Effector memory CD4-positive, alpha-beta T cell (primary cell): ENCODE results near the gene FGFRL1.
A peak's percentile ranks its signal among the peaks of the same experiment; 100 is the strongest.
"Not testable (repeated sequence)": the region's sequence is repeated elsewhere in the genome, so short reads cannot be mapped to it uniquely, and the experiment has no call there.

Source experiments
- DNase-seq, 3 donors: peaks; one replicate each; pipeline ENCODE4 v3.0.0-alpha.2; 2020
- H3K27ac ChIP-seq: 2 replicates; pipeline ENCODE4 v1.7.0; 2013; ENCODE audit warnings: mild to moderate bottlenecking, low read length, moderate library complexity; ENCODE audit not compliant: insufficient read depth, poor library complexity, severe bottlenecking
- H3K27me3 ChIP-seq: replicated peaks from 2 replicates; pipeline ENCODE4 v1.7.0; 2013; ENCODE audit warnings: mild to moderate bottlenecking, low read length; ENCODE audit not compliant: insufficient read depth, control insufficient read depth, poor library complexity, severe bottlenecking
- H3K36me3 ChIP-seq: 2 replicates; pipeline ENCODE4 v1.7.0; 2013; ENCODE audit warnings: mild to moderate bottlenecking, low read length, moderate library complexity; ENCODE audit not compliant: control insufficient read depth, insufficient read depth
- H3K4me1 ChIP-seq: 2 replicates; pipeline ENCODE4 v1.7.0; 2013; ENCODE audit warnings: low read length, mild to moderate bottlenecking; ENCODE audit not compliant: control insufficient read depth, insufficient read depth, poor library complexity, severe bottlenecking
- H3K4me3 ChIP-seq: 2 replicates; pipeline ENCODE4 v1.7.0; 2013; ENCODE audit warnings: low read length, low read depth, mild to moderate bottlenecking; ENCODE audit not compliant: insufficient read depth, poor library complexity, severe bottlenecking
- H3K9me3 ChIP-seq: 2 replicates; pipeline ENCODE4 v1.7.0; 2013; ENCODE audit warnings: mild to moderate bottlenecking, low read length, moderate library complexity; ENCODE audit not compliant: control insufficient read depth

FGFRL1 gene

DNA sequence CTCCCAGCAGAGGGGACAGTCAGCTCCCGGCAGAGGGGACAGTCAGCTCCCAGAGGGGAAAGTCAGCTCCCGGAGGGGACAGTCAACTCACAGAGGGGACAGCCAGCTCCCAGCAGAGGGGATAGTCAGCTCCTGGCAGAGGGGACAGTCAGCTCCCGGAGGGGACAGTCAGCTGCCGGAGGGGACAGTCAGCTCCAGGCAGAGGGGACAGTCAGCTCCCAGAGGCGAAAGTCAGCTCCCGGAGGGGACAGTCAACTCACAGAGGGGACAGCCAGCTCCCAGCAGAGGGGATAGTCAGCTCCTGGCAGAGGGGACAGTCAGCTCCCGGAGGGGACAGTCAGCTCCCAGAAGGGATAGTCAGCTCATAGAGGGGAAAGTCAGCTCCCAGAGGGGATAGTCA lies 42.5 kb downstream of the FGFRL1 start:
- not testable (repeated sequence) for H3K4me3 ChIP-seq, H3K27me3 ChIP-seq, H3K36me3 ChIP-seq, H3K27ac ChIP-seq, H3K9me3 ChIP-seq, DNase-seq
- H3K4me1 ChIP-seq, result peaks cover 12% of the 10 kb centered on the region

DNA sequence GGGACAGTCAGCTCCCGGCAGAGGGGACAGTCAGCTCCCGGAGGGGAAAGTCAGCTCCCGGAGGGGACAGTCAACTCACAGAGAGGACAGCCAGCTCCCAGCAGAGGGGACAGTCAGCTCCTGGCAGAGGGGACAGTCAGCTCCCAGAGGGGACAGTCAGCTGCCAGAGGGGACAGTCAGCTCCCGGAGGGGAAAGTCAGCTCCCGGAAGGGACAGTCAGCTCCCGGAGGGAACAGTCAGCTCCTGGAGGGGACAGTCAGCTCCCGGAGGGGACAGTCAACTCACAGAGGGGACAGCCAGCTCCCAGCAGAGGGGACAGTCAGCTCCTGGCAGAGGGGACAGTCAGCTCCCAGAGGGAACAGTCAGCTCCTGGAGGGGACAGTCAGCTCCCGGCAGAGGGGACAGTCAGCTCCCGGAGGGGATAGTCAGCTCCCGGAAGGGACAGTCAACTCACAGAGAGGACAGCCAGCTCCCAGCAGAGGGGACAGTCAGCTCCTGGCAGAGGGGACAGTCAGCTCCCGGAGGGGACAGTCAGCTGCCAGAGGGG lies 43.3 kb downstream of the FGFRL1 start:
- not testable (repeated sequence) for DNase-seq, H3K4me3 ChIP-seq, H3K27me3 ChIP-seq, H3K36me3 ChIP-seq, H3K9me3 ChIP-seq, H3K27ac ChIP-seq
- peaks cover 12% of the 10 kb centered on the region for H3K4me1 ChIP-seq

DNA sequence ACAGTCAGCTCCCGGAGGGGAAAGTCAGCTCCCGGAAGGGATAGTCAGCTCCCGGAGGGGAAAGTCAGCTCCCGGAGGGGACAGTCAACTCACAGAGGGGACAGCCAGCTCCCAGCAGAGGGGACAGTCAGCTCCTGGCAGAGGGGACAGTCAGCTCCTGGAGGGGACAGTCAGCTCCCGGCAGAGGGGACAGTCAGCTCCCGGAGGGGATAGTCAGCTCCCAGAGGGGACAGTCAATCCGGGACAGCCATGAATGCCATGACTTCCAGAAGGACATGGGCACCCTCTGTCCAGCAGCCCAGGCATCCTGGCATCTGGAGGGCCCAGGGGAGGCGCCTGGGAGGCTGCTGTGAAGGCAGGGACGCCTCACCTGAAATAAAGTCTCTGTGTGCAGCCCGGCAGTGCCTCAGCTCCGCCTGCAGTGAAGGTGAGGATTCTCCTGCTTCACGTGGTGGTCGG lies 43.8 kb downstream of the FGFRL1 start:
- H3K27ac ChIP-seq, result peak overlapping the region; percentile 35
- H3K36me3 ChIP-seq, H3K27me3 ChIP-seq, DNase-seq, H3K9me3 ChIP-seq: not testable (repeated sequence)
- peaks cover 12% of the 10 kb centered on the region for H3K4me1 ChIP-seq
- peak overlapping the region; percentile 40 for H3K4me3 ChIP-seq

DNA sequence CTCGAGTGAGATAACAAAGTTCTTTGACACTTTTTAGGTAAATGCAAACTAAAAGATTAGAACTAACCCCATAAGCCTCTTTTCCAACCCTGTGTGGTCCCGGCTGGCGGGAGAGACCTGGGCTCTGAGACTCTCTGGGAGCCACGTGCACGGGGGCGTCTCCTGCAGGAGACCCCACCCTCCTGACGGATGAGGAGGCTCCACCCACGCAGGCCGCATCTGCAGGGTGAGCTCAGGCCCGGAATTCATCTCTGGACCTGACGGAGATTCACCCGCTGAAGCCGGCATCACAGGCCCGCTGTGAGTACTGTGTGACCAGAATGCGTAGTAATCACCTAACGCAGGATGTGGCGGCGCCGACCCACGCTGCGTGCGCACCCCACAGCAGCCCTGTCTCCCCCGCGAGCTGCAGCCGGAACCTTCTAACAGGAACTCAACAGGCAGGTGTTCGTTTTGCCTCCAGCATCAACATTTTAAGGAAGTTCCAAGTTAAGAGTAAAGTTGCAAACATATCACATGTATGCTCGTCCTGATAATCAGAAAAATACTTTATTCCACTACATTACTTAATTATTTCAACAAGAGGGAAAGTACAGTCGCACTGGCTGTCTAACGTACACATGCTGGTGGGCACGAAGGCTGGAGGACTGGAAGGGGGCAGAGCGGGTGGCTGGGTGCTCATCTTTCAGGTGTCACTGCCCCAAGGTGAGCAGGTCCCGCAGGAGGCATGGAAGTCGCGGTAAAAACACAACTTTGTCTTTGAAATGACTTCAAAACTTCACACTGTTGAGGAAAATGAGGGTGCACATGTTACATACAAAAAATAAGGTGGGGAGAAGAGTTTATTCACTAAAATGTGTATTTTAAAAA lies 44.5 kb downstream of the FGFRL1 start:
- Histone ChIP-seq H3K27me3 (no peaks in the 10 kb centered on the region), H3K27ac (peak overlapping the region; percentile 35), H3K4me3 (peak overlapping the region; percentile 40), H3K36me3 (no peaks in the 10 kb centered on the region), H3K4me1 (peaks cover 12% of the 10 kb centered on the region), H3K9me3 (no peaks in the 10 kb centered on the region)
- DNase-seq, result peak; percentile 64 to 70 (median 69)

GRCh38 chr4:1056671-1057402 lies 45.4 kb downstream of the FGFRL1 start:
- peaks cover 12% of the 10 kb centered on the region for H3K4me1 ChIP-seq
- no peak for DNase-seq
- H3K27ac ChIP-seq, result no peak overlapping the region
- H3K36me3 ChIP-seq, result no peaks in the 10 kb centered on the region
- no peaks in the 10 kb centered on the region for H3K27me3 ChIP-seq
- no peaks in the 10 kb centered on the region for H3K9me3 ChIP-seq
- H3K4me3 ChIP-seq, result no peak overlapping the region

DNA sequence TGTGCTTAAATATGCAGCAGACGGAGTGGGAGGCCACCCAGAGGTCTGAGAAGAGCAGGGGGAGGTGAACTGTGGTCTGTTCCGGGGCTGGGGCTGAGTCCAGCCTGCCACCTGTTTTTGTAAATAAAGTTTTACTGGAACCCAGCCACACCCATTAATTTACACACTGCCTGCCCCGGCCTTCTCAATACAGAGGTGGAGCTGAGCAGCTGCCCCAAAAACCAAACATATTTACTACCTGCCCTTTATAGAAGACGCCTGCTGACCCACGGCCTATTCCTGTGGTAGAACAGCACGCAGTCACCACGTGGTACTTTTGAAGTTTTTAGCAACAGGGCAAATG lies 45.9 kb downstream of the FGFRL1 start:
- Histone ChIP-seq H3K9me3 (no peaks in the 10 kb centered on the region), H3K27ac (no peak overlapping the region), H3K4me1 (peaks cover 12% of the 10 kb centered on the region), H3K36me3 (no peaks in the 10 kb centered on the region), H3K4me3 (no peak overlapping the region), H3K27me3 (no peaks in the 10 kb centered on the region)
- no peak for DNase-seq

DNA sequence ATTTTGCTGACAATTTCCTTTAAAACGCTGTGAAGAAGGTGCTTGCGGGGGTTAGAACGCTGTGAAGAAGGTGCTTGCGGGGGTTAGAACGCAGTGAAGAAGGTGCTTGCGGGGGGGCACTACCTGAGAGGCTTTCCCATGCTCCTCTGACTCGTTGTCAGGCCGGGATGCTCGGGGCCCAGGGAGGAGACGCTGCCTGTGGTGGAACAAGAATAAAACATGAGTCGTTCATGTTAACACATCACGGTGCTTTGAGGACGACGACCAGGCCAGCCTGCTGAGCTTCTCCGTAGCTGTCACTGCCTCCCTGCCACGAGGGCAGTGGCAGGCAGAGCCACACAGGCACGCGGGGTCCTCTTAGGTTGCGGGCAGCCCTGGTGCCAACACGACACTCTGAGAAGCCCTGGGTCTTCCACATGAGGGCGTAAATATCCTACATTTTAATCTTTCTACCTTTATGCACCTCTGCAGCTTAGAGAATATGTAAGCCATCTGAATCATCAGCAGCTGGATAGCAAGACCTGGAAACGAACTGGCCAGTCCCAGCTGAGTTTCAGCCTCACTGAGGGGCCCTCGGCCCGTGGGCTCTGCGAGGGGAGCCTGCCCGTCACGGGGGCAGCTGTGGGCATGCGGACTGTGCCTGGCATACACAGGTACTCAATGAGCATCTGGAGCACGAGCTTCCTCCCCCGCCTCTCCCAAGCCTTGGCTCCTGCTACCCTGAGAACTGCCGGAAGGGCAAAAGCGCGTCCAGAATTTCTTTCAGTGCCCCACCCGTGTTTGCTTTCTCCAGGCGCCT lies 47.0 kb downstream of the FGFRL1 start:
- no peaks in the 10 kb centered on the region for H3K27me3 ChIP-seq

DNA sequence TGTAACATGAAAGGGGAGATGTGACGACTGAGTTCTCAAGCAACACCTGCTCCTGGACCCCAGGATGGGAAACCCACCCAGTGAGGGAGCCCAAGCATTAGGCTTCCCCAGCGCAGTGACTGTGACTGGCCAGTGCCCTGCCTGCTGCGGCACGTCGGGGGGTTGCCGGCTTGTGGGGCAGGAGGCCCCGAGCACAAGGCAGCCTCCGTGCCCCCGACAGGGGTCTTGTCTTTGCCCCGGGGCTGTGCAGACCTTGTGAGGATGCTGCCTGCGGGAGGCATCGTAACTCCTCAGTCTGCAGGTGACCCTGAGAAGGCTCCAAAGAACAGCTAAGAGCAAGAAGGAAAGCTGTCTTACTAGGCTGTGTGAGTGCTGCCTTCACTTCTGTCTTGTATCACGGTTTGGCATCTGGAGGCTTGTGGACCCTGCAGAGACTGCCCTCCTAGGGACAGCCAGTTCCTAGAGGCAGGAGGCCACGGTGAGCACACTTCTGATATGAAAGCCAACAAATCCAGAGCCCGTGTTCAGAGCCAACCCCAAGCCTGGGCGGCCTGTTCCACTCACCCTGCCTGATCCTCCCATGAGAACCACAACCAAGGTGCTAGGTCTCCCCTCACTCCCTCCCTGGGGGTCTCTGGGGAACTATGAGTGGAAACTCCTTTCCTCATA lies 47.7 kb downstream of the FGFRL1 start:
- no peak for DNase-seq
- no peak overlapping the region for H3K4me3 ChIP-seq
- H3K36me3 ChIP-seq, result no peaks in the 10 kb centered on the region
- no peaks in the 10 kb centered on the region for H3K9me3 ChIP-seq
- no peak overlapping the region for H3K27ac ChIP-seq
- H3K4me1 ChIP-seq, result peaks cover 12% of the 10 kb centered on the region
- no peaks in the 10 kb centered on the region for H3K27me3 ChIP-seq

More for the DNA sequence above, 47.0 kb downstream of the FGFRL1 start:
- no peaks in the 10 kb centered on the region for H3K9me3 ChIP-seq
- H3K4me1 ChIP-seq, result peaks cover 12% of the 10 kb centered on the region
- H3K27ac ChIP-seq, result no peak overlapping the region
- DNase-seq, result no peak
- no peak overlapping the region for H3K4me3 ChIP-seq
- no peaks in the 10 kb centered on the region for H3K36me3 ChIP-seq

DNA sequence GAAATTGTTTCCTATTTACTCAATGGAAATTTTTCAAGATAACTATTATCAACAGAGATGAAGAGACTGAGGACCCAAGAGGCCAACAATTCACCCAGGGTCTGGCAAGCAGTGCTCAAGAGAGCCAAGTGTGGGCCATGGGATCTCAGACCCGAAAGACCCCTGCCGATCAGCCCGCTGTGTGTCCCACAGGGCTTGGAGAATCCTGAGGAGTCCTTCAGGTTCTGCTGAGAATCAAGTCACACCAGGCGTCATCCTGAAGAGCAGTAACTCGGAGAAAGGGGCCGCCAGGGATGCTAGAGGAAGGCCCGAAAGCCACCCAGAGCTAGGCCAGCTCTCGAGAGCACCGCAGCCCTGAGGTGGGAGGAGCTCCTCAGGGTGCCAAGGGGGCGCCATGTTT lies 48.7 kb downstream of the FGFRL1 start:
- Histone ChIP-seq H3K9me3 (no peaks in the 10 kb centered on the region), H3K4me1 (peaks cover 12% of the 10 kb centered on the region), H3K4me3 (no peak overlapping the region), H3K27me3 (no peaks in the 10 kb centered on the region), H3K36me3 (no peaks in the 10 kb centered on the region), H3K27ac (no peak overlapping the region)
- no peak for DNase-seq
